Measurements from ENCODE around the gene PSME3IP1.
A peak's percentile ranks its signal among the peaks of the same experiment; 100 is the strongest.
"Not testable (repeated sequence)": the region's sequence is repeated elsewhere in the genome, so short reads cannot be mapped to it uniquely, and the experiment has no call there.

The PSME3IP1 gene

GRCh38 chr16:57187902-57188710 is 2.3 kb upstream of the PSME3IP1 start:
- H3K4me3 Mint-ChIP-seq: peak overlapping the region; percentile 98
- H3K27ac Mint-ChIP-seq: peak overlapping the region; percentile 98
- not testable (repeated sequence) for H3K27me3 Mint-ChIP-seq, H3K9me3 Mint-ChIP-seq, H3K36me3 Mint-ChIP-seq
- peaks cover 66% of the 10 kb centered on the region for H3K4me1 Mint-ChIP-seq

- Mint-ChIP-seq H3K4me3 (peak overlapping the region; percentile 98), H3K9me3 (no peaks in the 10 kb centered on the region), H3K27me3 (no peaks in the 10 kb centered on the region), H3K27ac (peak overlapping the region; percentile 98), H3K4me1 (peaks cover 67% of the 10 kb centered on the region), H3K36me3 (peaks cover 6% of the 10 kb centered on the region)
Observed at GRCh38 chr16:57186872-57187854, 1.3 kb upstream of the PSME3IP1 start.

GRCh38 chr16:57185446-57185944 is 344 bp downstream of the PSME3IP1 start:
- Mint-ChIP-seq H3K4me1 (peaks cover 65% of the 10 kb centered on the region), H3K4me3 (peak overlapping the region; percentile 98), H3K27ac (peak overlapping the region; percentile 98), H3K9me3 (no peaks in the 10 kb centered on the region), H3K27me3 (no peaks in the 10 kb centered on the region), H3K36me3 (peaks cover 6% of the 10 kb centered on the region)

GRCh38 chr16:57184887-57185445 is 873 bp downstream of the PSME3IP1 start:
- H3K9me3 Mint-ChIP-seq: no peaks in the 10 kb centered on the region

GRCh38 chr16:57184113-57184512 is 1.7 kb downstream of the PSME3IP1 start:
- Mint-ChIP-seq H3K4me3 (peak overlapping the region; percentile 98), H3K27ac (no peak overlapping the region), H3K9me3 (no peaks in the 10 kb centered on the region), H3K36me3 (peaks cover 4% of the 10 kb centered on the region), H3K27me3 (no peaks in the 10 kb centered on the region), H3K4me1 (peaks cover 56% of the 10 kb centered on the region)

More at GRCh38 chr16:57184887-57185445, 873 bp downstream of the PSME3IP1 start:
- Mint-ChIP-seq H3K36me3 (peaks cover 6% of the 10 kb centered on the region), H3K27ac (peak overlapping the region; percentile 98), H3K4me1 (peaks cover 61% of the 10 kb centered on the region), H3K27me3 (no peaks in the 10 kb centered on the region), H3K4me3 (peak overlapping the region; percentile 98)

- Mint-ChIP-seq H3K36me3 (peaks cover 2% of the 10 kb centered on the region), H3K27ac (no peak overlapping the region), H3K4me3 (no peak overlapping the region), H3K4me1 (peaks cover 31% of the 10 kb centered on the region), H3K9me3 (no peaks in the 10 kb centered on the region), H3K27me3 (no peaks in the 10 kb centered on the region)
Observed at GRCh38 chr16:57179215-57179828, 6.5 kb downstream of the PSME3IP1 start.

GRCh38 chr16:57178793-57179212 is 7.0 kb downstream of the PSME3IP1 start:
- Mint-ChIP-seq H3K36me3 (no peaks in the 10 kb centered on the region), H3K27me3 (no peaks in the 10 kb centered on the region), H3K4me3 (no peak overlapping the region), H3K9me3 (no peaks in the 10 kb centered on the region), H3K4me1 (peaks cover 26% of the 10 kb centered on the region), H3K27ac (no peak overlapping the region)

- Mint-ChIP-seq H3K4me1 (peaks cover 20% of the 10 kb centered on the region), H3K4me3 (no peak overlapping the region), H3K27me3 (no peaks in the 10 kb centered on the region), H3K36me3 (no peaks in the 10 kb centered on the region), H3K27ac (no peak overlapping the region), H3K9me3 (no peaks in the 10 kb centered on the region)
Observed at GRCh38 chr16:57178196-57178595, 7.6 kb downstream of the PSME3IP1 start.

- H3K4me1 Mint-ChIP-seq: peaks cover 4% of the 10 kb centered on the region
- no peaks in the 10 kb centered on the region for H3K27me3 Mint-ChIP-seq
- H3K27ac Mint-ChIP-seq: no peak overlapping the region
- H3K36me3 Mint-ChIP-seq: peaks cover 6% of the 10 kb centered on the region
- no peaks in the 10 kb centered on the region for H3K9me3 Mint-ChIP-seq
- H3K4me3 Mint-ChIP-seq: no peak overlapping the region
Observed at GRCh38 chr16:57175896-57176295, 9.9 kb downstream of the PSME3IP1 start.

- H3K36me3 Mint-ChIP-seq: peaks cover 10% of the 10 kb centered on the region
- H3K27me3 Mint-ChIP-seq: no peaks in the 10 kb centered on the region
- H3K4me1 Mint-ChIP-seq: peaks cover 4% of the 10 kb centered on the region
- no peak overlapping the region for H3K4me3 Mint-ChIP-seq
- H3K9me3 Mint-ChIP-seq: no peaks in the 10 kb centered on the region
- H3K27ac Mint-ChIP-seq: no peak overlapping the region
Observed at GRCh38 chr16:57172721-57173290, 13.0 kb downstream of the PSME3IP1 start.

GRCh38 chr16:57169327-57169726 is 16.5 kb downstream of the PSME3IP1 start:
- Mint-ChIP-seq H3K4me1 (peaks cover 15% of the 10 kb centered on the region), H3K27me3 (no peaks in the 10 kb centered on the region), H3K4me3 (no peak overlapping the region), H3K9me3 (no peaks in the 10 kb centered on the region), H3K36me3 (peaks cover 17% of the 10 kb centered on the region), H3K27ac (no peak overlapping the region)

GRCh38 chr16:57167953-57168352 is 17.9 kb downstream of the PSME3IP1 start:
- Mint-ChIP-seq H3K27me3 (no peaks in the 10 kb centered on the region), H3K4me1 (peaks cover 15% of the 10 kb centered on the region), H3K4me3 (no peak overlapping the region), H3K27ac (no peak overlapping the region), H3K9me3 (no peaks in the 10 kb centered on the region), H3K36me3 (peaks cover 22% of the 10 kb centered on the region)

GRCh38 chr16:57167538-57167937 is 18.3 kb downstream of the PSME3IP1 start:
- Mint-ChIP-seq H3K27me3 (no peaks in the 10 kb centered on the region), H3K27ac (no peak overlapping the region), H3K4me1 (peaks cover 15% of the 10 kb centered on the region), H3K36me3 (peaks cover 22% of the 10 kb centered on the region), H3K4me3 (no peak overlapping the region), H3K9me3 (no peaks in the 10 kb centered on the region)

- Mint-ChIP-seq H3K36me3 (peaks cover 22% of the 10 kb centered on the region), H3K9me3 (no peaks in the 10 kb centered on the region), H3K4me1 (peaks cover 15% of the 10 kb centered on the region), H3K4me3 (no peak overlapping the region), H3K27me3 (no peaks in the 10 kb centered on the region), H3K27ac (peak overlapping the region; percentile 17)
Observed at GRCh38 chr16:57166951-57167350, 18.9 kb downstream of the PSME3IP1 start.

- Mint-ChIP-seq H3K27me3 (no peaks in the 10 kb centered on the region), H3K27ac (no peak overlapping the region), H3K9me3 (no peaks in the 10 kb centered on the region), H3K4me1 (peaks cover 15% of the 10 kb centered on the region), H3K36me3 (peaks cover 21% of the 10 kb centered on the region), H3K4me3 (no peak overlapping the region)
Observed at GRCh38 chr16:57166451-57166850, 19.4 kb downstream of the PSME3IP1 start.
